GM12878 (cell line): ENCODE data around the gene CPT2. TPM values are rescaled to one million over a fixed set of nuclear protein-coding genes. Genes with fewer than 3 reads are reported as not detected.

Experiments used
- DPF2 ChIP-seq: fragments of 450-650 bp; IDR thresholded peaks from 2 replicates; pipeline ENCODE4 v1.6.1; 2017; ENCODE audit warnings: mild to moderate bottlenecking
- IRF4 ChIP-seq: IDR thresholded peaks from 2 replicates; pipeline ENCODE4 v1.6.1; 2011; ENCODE audit warnings: low read depth, low read length
- LARP7 ChIP-seq: fragments of 450-650 bp; IDR thresholded peaks from 2 replicates; pipeline ENCODE4 v1.6.1; 2017; ENCODE audit warnings: mild to moderate bottlenecking
- MLLT1 ChIP-seq: fragments of 450-650 bp; IDR thresholded peaks from 2 replicates; pipeline ENCODE4 v1.6.1; 2016; ENCODE audit warnings: mild to moderate bottlenecking
- RUNX3 ChIP-seq: IDR thresholded peaks from 2 replicates; pipeline ENCODE4 v1.6.1; 2012; ENCODE audit warnings: low read length, inconsistent platforms
- SMC3 ChIP-seq: IDR thresholded peaks from 2 replicates; pipeline ENCODE4 v1.6.1; 2011; ENCODE audit warnings: low read length, improper control_type of control experiment, borderline replicate concordance
- ZNF384 ChIP-seq: IDR thresholded peaks from 2 replicates; pipeline ENCODE4 v1.6.1; 2012; ENCODE audit warnings: low read depth, mild to moderate bottlenecking, low read length, improper control_type of control experiment, borderline replicate concordance
- ZNF687 ChIP-seq: fragments of 450-650 bp; IDR thresholded peaks from 2 replicates; pipeline ENCODE4 v1.6.1; 2017; ENCODE audit warnings: mild to moderate bottlenecking, moderate library complexity
- polyA plus RNA-seq, 11 experiments: library from polyadenylated mRNA; depleted of rRNA in 4 of 11; unstranded in 6 of 11; stranded (reverse) in 5 of 11; fragments of >200 nt; fragmentation: Nextera tagmentation in 4 of 11; fragmentation: Illumina TruSeq in 1 of 11; extraction: Ambion mirVana in 4 of 11; extraction: Trizol in 1 of 11; gene quantifications; 1 replicate in 1 of 11; 2 replicates in 10 of 11; pipeline versions ENCODE4 v1.2.1 to v1.2.3, GENCODE V29; 2011 to 2016; ENCODE audit warnings: inconsistent platforms in 2 of 11, missing spikeins in 2 of 11, low read depth in 1 of 11
- total RNA-seq, 4 experiments: library from RNA; depleted of rRNA in 3 of 4; stranded (reverse); fragments of >200 nt in 3 of 4; fragmentation: Illumina TruSeq in 1 of 4; extraction: Trizol in 1 of 4; gene quantifications; 2 replicates each; pipeline versions ENCODE4 v1.2.1 to v1.2.3, GENCODE V29; 2013 to 2021
- TF ChIP-seq, protein P1 (sequence below): fragments of 150-350 bp; IDR thresholded peaks from 2 replicates; pipeline ENCODE4 v1.6.1; 2016; ENCODE audit warnings: low read depth, low read length

The CPT2 gene
- total and polyA plus RNA-seq, 10 of the 15 experiments (the other 5 are each of a cell fraction or from before 2014, with no cell fraction given) = 10.1 to 36.2 (median 26.3) TPM

DNA sequence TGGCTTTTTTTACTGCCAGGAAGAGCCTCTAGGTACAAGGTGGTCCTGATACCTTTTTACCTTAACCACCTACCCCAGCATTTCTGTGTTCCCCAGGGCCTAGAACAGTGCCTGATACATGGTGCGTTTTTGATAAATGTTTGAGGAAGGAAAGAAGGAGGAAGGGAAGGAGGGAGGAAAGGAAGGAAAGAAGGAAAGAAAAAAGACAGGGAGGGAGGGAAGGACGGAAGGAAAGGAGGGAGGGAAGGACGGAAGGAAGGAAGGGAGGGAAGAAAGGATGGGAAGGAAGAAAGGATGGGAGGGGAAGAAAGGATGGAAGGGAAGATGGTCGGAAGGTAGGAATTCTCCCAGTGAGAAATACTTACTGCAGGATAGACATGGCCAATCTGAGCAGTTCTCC lies 53.7 kb downstream of the CPT2 start (continued):
- TF ChIP-seq ZNF687 = no peak
- no peak for TF ChIP-seq IRF4
- no peak for TF ChIP-seq MLLT1
- no peak for TF ChIP-seq LARP7
- TF ChIP-seq ZNF384 = no peak
- no peak for TF ChIP-seq SMC3
- no peak for TF ChIP-seq DPF2
- TF ChIP-seq, protein P1, sequence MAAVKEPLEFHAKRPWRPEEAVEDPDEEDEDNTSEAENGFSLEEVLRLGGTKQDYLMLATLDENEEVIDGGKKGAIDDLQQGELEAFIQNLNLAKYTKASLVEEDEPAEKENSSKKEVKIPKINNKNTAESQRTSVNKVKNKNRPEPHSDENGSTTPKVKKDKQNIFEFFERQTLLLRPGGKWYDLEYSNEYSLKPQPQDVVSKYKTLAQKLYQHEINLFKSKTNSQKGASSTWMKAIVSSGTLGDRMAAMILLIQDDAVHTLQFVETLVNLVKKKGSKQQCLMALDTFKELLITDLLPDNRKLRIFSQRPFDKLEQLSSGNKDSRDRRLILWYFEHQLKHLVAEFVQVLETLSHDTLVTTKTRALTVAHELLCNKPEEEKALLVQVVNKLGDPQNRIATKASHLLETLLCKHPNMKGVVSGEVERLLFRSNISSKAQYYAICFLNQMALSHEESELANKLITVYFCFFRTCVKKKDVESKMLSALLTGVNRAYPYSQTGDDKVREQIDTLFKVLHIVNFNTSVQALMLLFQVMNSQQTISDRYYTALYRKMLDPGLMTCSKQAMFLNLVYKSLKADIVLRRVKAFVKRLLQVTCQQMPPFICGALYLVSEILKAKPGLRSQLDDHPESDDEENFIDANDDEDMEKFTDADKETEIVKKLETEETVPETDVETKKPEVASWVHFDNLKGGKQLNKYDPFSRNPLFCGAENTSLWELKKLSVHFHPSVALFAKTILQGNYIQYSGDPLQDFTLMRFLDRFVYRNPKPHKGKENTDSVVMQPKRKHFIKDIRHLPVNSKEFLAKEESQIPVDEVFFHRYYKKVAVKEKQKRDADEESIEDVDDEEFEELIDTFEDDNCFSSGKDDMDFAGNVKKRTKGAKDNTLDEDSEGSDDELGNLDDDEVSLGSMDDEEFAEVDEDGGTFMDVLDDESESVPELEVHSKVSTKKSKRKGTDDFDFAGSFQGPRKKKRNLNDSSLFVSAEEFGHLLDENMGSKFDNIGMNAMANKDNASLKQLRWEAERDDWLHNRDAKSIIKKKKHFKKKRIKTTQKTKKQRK = no peak
- no peak for TF ChIP-seq RUNX3
